Endothelial cell of umbilical vein (primary cell): ENCODE data around the gene HIVEP3. TPM values are rescaled to one million over a fixed set of nuclear protein-coding genes. Genes with fewer than 3 reads are reported as not detected.

Experiments used
- BruUV-seq: library from RNA; stranded (reverse); fragments of 400-500 nt; replicated peaks from 2 replicates; lab custom pipeline; 2021; lab: Mats Ljungman, UMichigan
- CTCF ChIA-PET: fragments of 300-600, 350-600 bp; sonication (Branson Sonifier 250); formaldehyde crosslinking; loops from one replicate; lab custom pipeline; 2021; ENCODE audit warnings: antibody characterized with exemption, inconsistent platforms; lab: Charles Lee
- POLR2A ChIA-PET: fragments of 300-600, 350-600 bp; sonication (Branson Sonifier 250); formaldehyde crosslinking; loops from one replicate; lab custom pipeline; 2021; ENCODE audit warnings: antibody characterized with exemption, inconsistent platforms; lab: Charles Lee
- DNase-seq: peaks from one replicate; pipeline ENCODE4 v3.0.0-alpha.2; 2011; ENCODE audit warnings: low read depth, low spot score
- FAIRE-seq: peaks from 2 replicates; lab custom pipeline; 2011; peaks lifted over from hg19 to GRCh38; lab: Jason Lieb, UNC
- H2AFZ ChIP-seq: 2 replicates; pipeline ENCODE4 v1.6.0; 2012; ENCODE audit warnings: low read depth, low read length, control low read depth, inconsistent platforms
- H3K27ac ChIP-seq: 2 replicates; pipeline ENCODE4 v1.5.1; 2011; ENCODE audit warnings: low read depth, mild to moderate bottlenecking, control low read depth, low read length, moderate library complexity; ENCODE audit not compliant: insufficient read depth
- H3K27me3 ChIP-seq, 2 experiments: 2 replicates each; pipeline versions ENCODE4 v1.6.0 to v1.6.1; 2011; ENCODE audit warnings: low read length in 2 of 2, mixed read lengths in 1 of 2; ENCODE audit not compliant: control insufficient read depth in 2 of 2, insufficient read depth in 2 of 2
- H3K36me3 ChIP-seq, 2 experiments: 2 replicates in 1 of 2; 3 replicates in 1 of 2; pipeline ENCODE4 v1.5.1; 2011; ENCODE audit warnings: low read length in 2 of 2, mild to moderate bottlenecking in 1 of 2, moderate library complexity in 1 of 2; ENCODE audit not compliant: control insufficient read depth in 2 of 2, insufficient read depth in 2 of 2; ENCODE audit errors: extremely low read depth in 1 of 2
- H3K4me1 ChIP-seq: 3 replicates; pipeline ENCODE4 v1.5.1; 2011; ENCODE audit warnings: mild to moderate bottlenecking, low read length; ENCODE audit not compliant: control insufficient read depth, insufficient read depth; ENCODE audit errors: extremely low read depth
- H3K4me2 ChIP-seq: 2 replicates; pipeline ENCODE4 v1.6.1; 2011; ENCODE audit warnings: low read length, control low read depth, mixed read lengths; ENCODE audit not compliant: insufficient read depth
- H3K4me3 ChIP-seq, 3 experiments: fragments of 200-600 bp in 1 of 3; sonication (generic), shearing (Covaris generic) in 1 of 3; replicated peaks in 1 of 3; 2 replicates each; pipeline ENCODE4 v1.5.1; 2011 to 2016; ENCODE audit warnings: control low read depth in 3 of 3, low read length in 3 of 3, mild to moderate bottlenecking in 2 of 3, inconsistent platforms in 1 of 3, low read depth in 1 of 3, moderate library complexity in 1 of 3; ENCODE audit not compliant: insufficient read depth in 1 of 3
- H3K79me2 ChIP-seq: 2 replicates; pipeline ENCODE4 v1.6.0; 2012; ENCODE audit warnings: low read length, inconsistent platforms; ENCODE audit not compliant: control insufficient read depth, insufficient read depth
- H3K9ac ChIP-seq: replicated peaks from 2 replicates; pipeline ENCODE3; 2011; ENCODE audit warnings: low read length, control low read depth; ENCODE audit not compliant: insufficient read depth; ENCODE audit errors: extremely low read depth
- H3K9me1 ChIP-seq: replicated peaks from 3 replicates; pipeline ENCODE4 v1.6.0; 2011; ENCODE audit warnings: mild to moderate bottlenecking, low read length; ENCODE audit not compliant: control insufficient read depth, insufficient read depth; ENCODE audit errors: extremely low read depth
- H3K9me3 ChIP-seq: replicated peaks from 2 replicates; pipeline ENCODE4 v1.5.1; 2012; ENCODE audit warnings: low read length, inconsistent platforms; ENCODE audit not compliant: control insufficient read depth, insufficient read depth
- H4K20me1 ChIP-seq: replicated peaks from 2 replicates; pipeline ENCODE3; 2011; ENCODE audit warnings: mild to moderate bottlenecking, low read length; ENCODE audit not compliant: control insufficient read depth, insufficient read depth; ENCODE audit errors: extremely low read depth
- CTCF ChIP-seq, 2 donors: IDR thresholded peaks; 1 replicate in 1 of 2; 2 replicates in 1 of 2; pipeline ENCODE4 v1.5.1; 2011; ENCODE audit warnings: low read length in 2 of 2, mild to moderate bottlenecking in 2 of 2, moderate library complexity in 2 of 2, control low read depth in 1 of 2, inconsistent platforms in 1 of 2, low read depth in 1 of 2; ENCODE audit not compliant: insufficient read depth in 1 of 2; ENCODE audit errors: extremely low read depth in 1 of 2
- EZH2 ChIP-seq: IDR thresholded peaks from 2 replicates; pipeline ENCODE4 v1.6.1; 2012; ENCODE audit warnings: borderline replicate concordance, low read depth, mild to moderate bottlenecking, moderate library complexity, low read length, inconsistent platforms; ENCODE audit not compliant: severe bottlenecking
- GATA2 ChIP-seq: IDR thresholded peaks from 2 replicates; pipeline ENCODE4 v1.7.0; 2011; ENCODE audit warnings: low read depth, mild to moderate bottlenecking, moderate library complexity, mixed read lengths, low read length; ENCODE audit not compliant: insufficient read length, insufficient read depth
- MAX ChIP-seq: IDR thresholded peaks from 2 replicates; pipeline ENCODE4 v1.6.1; 2011; ENCODE audit not compliant: insufficient read depth, insufficient read length
- MYC ChIP-seq: IDR thresholded peaks from one replicate; pipeline ENCODE4 v1.6.1; 2011; ENCODE audit warnings: mild to moderate bottlenecking, low read depth, low read length
- dilution Hi-C: fragments of 300-500 bp; cut with MboI; formaldehyde crosslinking; loops from one replicate; pipeline ENCODE4 v1.15.0; 2019; ENCODE audit warnings: low sequenced_read_pairs; ENCODE audit not compliant: extremely low pct_ligation_motif_present
- intact Hi-C: fragments of 100-400 bp; cut with micrococcal nuclease; formaldehyde crosslinking; loops from one replicate; pipeline ENCODE4 v1.10.0; 2022
- polyA plus RNA-seq, 4 experiments: library from polyadenylated mRNA; depleted of rRNA in 3 of 4; stranded (reverse) in 3 of 4; unstranded in 1 of 4; fragments of >200 nt; gene quantifications; 2 replicates each; pipeline versions ENCODE4 v1.2.1 to v1.2.3, GENCODE V29; 2011 to 2012; ENCODE audit warnings: missing spikeins in 1 of 4
- total RNA-seq: library from RNA; stranded (reverse); gene quantifications from 2 replicates; pipeline ENCODE4 v1.2.3, GENCODE V29; 2021

HIVEP3 gene
- total and polyA plus RNA-seq, 2 donors (not counting 3 experiments of a cell fraction or from before 2014, with no cell fraction given), result 3.4 to 4.0 TPM

GRCh38 chr1:41611068-41611931, 307.4 kb downstream of the HIVEP3 start:
- BruUV-seq, result no TSS peak
- DNase-seq, result no peak
- H3K4me3 ChIP-seq, result no peak overlapping the region
- H3K27ac ChIP-seq, result no peak overlapping the region
- CTCF ChIA-PET, result no interaction called here
- TF ChIP-seq EZH2 (no peak), MAX (no peak), CTCF (IDR thresholded peaks at IDR 0.05; ENCODE audit: extremely low read depth in 1 of 2, insufficient read depth in 1 of 2, low read depth in 1 of 2, low read length in 2 of 2) (no peak), GATA2 (no peak), MYC (no peak)
- H2AFZ ChIP-seq, result no peak overlapping the region
- H3K9me1 ChIP-seq, result no peaks in the 10 kb centered on the region
- no peak overlapping the region for H3K9ac ChIP-seq
- peaks cover 0 to 3% of the 10 kb centered on the region in 2 experiments for H3K27me3 ChIP-seq
- no peaks in the 10 kb centered on the region for H4K20me1 ChIP-seq
- POLR2A ChIA-PET, result no interaction called here
- no peaks in the 10 kb centered on the region for H3K36me3 ChIP-seq
- no peak overlapping the region for H3K4me2 ChIP-seq
- intact Hi-C loops, result no loop called here
- H3K79me2 ChIP-seq, result no peaks in the 10 kb centered on the region
- H3K4me1 ChIP-seq, result no peaks in the 10 kb centered on the region
- no peaks in the 10 kb centered on the region for H3K9me3 ChIP-seq
- dilution Hi-C loops, result no loop called here
- FAIRE-seq, result no peak
